GM12878 (cell line): ENCODE results near the gene HSPA1A. TPM values are rescaled to one million over a fixed set of nuclear protein-coding genes. Genes with fewer than 3 reads are reported as not detected.

Experiments used
- BHLHE40 ChIP-seq, 2 experiments: fragments of 450-650 bp in 1 of 2; IDR thresholded peaks; 2 replicates each; pipeline ENCODE4 v1.6.1; 2011 to 2017; ENCODE audit warnings: low read depth in 2 of 2, borderline replicate concordance in 1 of 2, improper control_type of control experiment in 1 of 2, low read length in 1 of 2, mild to moderate bottlenecking in 1 of 2
- CREM ChIP-seq: IDR thresholded peaks from 2 replicates; pipeline ENCODE4 v1.6.1; 2014; ENCODE audit warnings: antibody characterized with exemption, low read depth
- CUX1 ChIP-seq: IDR thresholded peaks from 2 replicates; pipeline ENCODE4 v1.6.1; 2012; ENCODE audit warnings: improper control_type of control experiment, low read depth, low read length; ENCODE audit not compliant: insufficient replicate concordance
- EGR1 ChIP-seq, 2 experiments: IDR thresholded peaks; 1 replicate in 1 of 2; 2 replicates in 1 of 2; pipeline ENCODE4 v1.6.1; 2011 to 2012; ENCODE audit warnings: low read depth in 2 of 2, low read length in 2 of 2, borderline replicate concordance in 1 of 2, mild to moderate bottlenecking in 1 of 2, moderate library complexity in 1 of 2
- ETV6 ChIP-seq, 2 experiments: fragments of 450-650 bp in 1 of 2; IDR thresholded peaks in 1 of 2; conservative IDR thresholded peaks in 1 of 2; 2 replicates each; pipeline ENCODE4 v1.6.1; 2014; ENCODE audit warnings: antibody characterized with exemption in 1 of 2, borderline replicate concordance in 1 of 2, low read depth in 1 of 2, mild to moderate bottlenecking in 1 of 2, moderate library complexity in 1 of 2
- IRF5 ChIP-seq: fragments of 450-650 bp; IDR thresholded peaks from 2 replicates; pipeline ENCODE4 v1.6.1; 2017; ENCODE audit warnings: borderline replicate concordance
- JUND ChIP-seq: IDR thresholded peaks from 2 replicates; pipeline ENCODE4 v1.6.1; 2012; ENCODE audit warnings: low read depth, mild to moderate bottlenecking, low read length, improper control_type of control experiment, moderate library complexity
- KAT2A ChIP-seq: conservative IDR thresholded peaks from 2 replicates; pipeline ENCODE4 v1.6.1; 2011; ENCODE audit warnings: low read depth, low read length; ENCODE audit not compliant: control insufficient read depth
- NBN ChIP-seq: fragments of 450-650 bp; IDR thresholded peaks from 2 replicates; pipeline ENCODE4 v1.6.1; 2016
- PAX8 ChIP-seq: fragments of 450-650 bp; IDR thresholded peaks from 2 replicates; pipeline ENCODE4 v1.6.1; 2017; ENCODE audit warnings: mild to moderate bottlenecking, moderate library complexity
- SUZ12 ChIP-seq: fragments of 200-600 bp; sonication (generic); IDR thresholded peaks from one replicate; pipeline ENCODE4 v1.6.1; 2018; ENCODE audit warnings: antibody characterized with exemption, mild to moderate bottlenecking; ENCODE audit not compliant: unreplicated experiment
- ZBTB11 ChIP-seq: fragments of 450-650 bp; formaldehyde crosslinking; IDR thresholded peaks from 2 replicates; pipeline ENCODE4 v1.5.0; 2022; ENCODE audit warnings: mild to moderate bottlenecking, missing genetic modification characterization
- ZNF687 ChIP-seq: fragments of 450-650 bp; IDR thresholded peaks from 2 replicates; pipeline ENCODE4 v1.6.1; 2017; ENCODE audit warnings: mild to moderate bottlenecking, moderate library complexity
- polyA plus RNA-seq, 11 experiments: library from polyadenylated mRNA; depleted of rRNA in 4 of 11; unstranded in 6 of 11; stranded (reverse) in 5 of 11; fragments of >200 nt; fragmentation: Nextera tagmentation in 4 of 11; fragmentation: Illumina TruSeq in 1 of 11; extraction: Ambion mirVana in 4 of 11; extraction: Trizol in 1 of 11; gene quantifications; 1 replicate in 1 of 11; 2 replicates in 10 of 11; pipeline versions ENCODE4 v1.2.1 to v1.2.3, GENCODE V29; 2011 to 2016; ENCODE audit warnings: inconsistent platforms in 2 of 11, missing spikeins in 2 of 11, low read depth in 1 of 11
- total RNA-seq, 4 experiments: library from RNA; depleted of rRNA in 3 of 4; stranded (reverse); fragments of >200 nt in 3 of 4; fragmentation: Illumina TruSeq in 1 of 4; extraction: Trizol in 1 of 4; gene quantifications; 2 replicates each; pipeline versions ENCODE4 v1.2.1 to v1.2.3, GENCODE V29; 2013 to 2021

The HSPA1A gene
- total and polyA plus RNA-seq, 10 of the 15 experiments (the other 5 are each of a cell fraction or from before 2014, with no cell fraction given), result 0.29 to 51.8 (median 17.5) TPM

GRCh38 chr6:31795616-31796298 is 19.6 kb upstream of the HSPA1A start, which contains the start of gene VARS1 (continued):
- TF ChIP-seq ZBTB11 (no peak), BHLHE40 (IDR thresholded peaks at IDR 0.05; ENCODE audit: borderline replicate concordance in 1 of 2, low read depth in 2 of 2, low read length in 1 of 2) (peak in 1 of 2 experiments; percentile 61; a peak in 2 of 4 replicates), CREM (peak; percentile 12; the same call in 1 of the 2 replicates), NBN (peak; percentile 57; the same call in 1 of the 2 replicates), ETV6 (conservative IDR thresholded peaks at IDR 0.05 in 1 of 2, IDR thresholded peaks at IDR 0.05 in 1 of 2; ENCODE audit: borderline replicate concordance in 1 of 2, low read depth in 1 of 2) (no peak), SUZ12 (no peak), JUND (no peak), PAX8 (no peak), KAT2A (no peak), EGR1 (IDR thresholded peaks at IDR 0.05; ENCODE audit: borderline replicate concordance in 1 of 2, low read depth in 2 of 2, low read length in 2 of 2) (peak in 1 of 2 experiments; percentile 83; a peak in 2 of 3 replicates), ZNF687 (peak; percentile 87), IRF5 (peak; percentile 36; the same call in 1 of the 2 replicates), CUX1 (no peak)
